NAMALWA (cell line): Measurements from ENCODE around the gene NHEJ1.

ENCODE experiments used
- DNase-seq: peaks from one replicate; pipeline ENCODE4 v3.0.0-alpha.2; 2015; ENCODE audit warnings: low spot score

The NHEJ1 gene

DNA sequence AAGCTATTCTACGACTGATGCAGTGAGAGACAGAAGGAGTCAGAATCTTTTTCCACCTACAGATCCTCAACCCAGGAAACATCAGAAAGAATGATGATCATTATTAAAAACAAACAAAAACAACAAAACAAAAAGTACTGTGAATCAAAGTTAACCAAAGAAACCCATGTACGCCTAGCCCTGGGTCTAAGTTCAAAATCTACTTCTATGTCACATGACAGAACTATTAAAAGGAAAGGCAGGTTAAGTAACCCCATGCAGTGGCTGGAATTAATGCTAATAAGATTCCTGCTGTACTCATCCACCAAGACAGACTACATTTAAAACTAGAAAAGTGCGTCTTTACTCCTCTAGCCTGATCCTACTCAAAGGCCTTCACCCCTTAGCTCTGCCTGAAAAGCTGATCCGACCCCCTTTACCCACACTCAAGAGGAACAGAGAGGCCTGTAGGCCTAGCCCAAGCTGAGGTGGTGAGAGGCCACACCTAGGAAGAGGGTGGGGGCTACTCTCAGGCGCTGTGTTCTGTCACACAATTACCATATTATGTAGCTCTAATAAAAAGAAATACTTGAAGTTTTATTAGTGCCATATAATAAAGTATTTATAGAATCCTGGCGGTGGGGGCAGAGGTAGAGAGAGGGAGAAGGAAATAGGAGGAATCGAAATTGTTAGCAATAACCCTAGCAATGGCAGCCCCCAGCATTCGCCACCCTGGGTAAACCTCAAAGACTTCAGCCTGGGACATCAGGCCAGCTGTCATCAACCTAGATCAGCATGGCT is 37.1 kb downstream of the NHEJ1 start:
- no peak for DNase-seq

- DNase-seq: no peak
These were observed 38.2 kb downstream of the NHEJ1 start for GRCh38 chr2:219122202-219122980.

GRCh38 chr2:219120082-219120481 is 40.5 kb downstream of the NHEJ1 start:
- DNase-seq: no peak

DNA sequence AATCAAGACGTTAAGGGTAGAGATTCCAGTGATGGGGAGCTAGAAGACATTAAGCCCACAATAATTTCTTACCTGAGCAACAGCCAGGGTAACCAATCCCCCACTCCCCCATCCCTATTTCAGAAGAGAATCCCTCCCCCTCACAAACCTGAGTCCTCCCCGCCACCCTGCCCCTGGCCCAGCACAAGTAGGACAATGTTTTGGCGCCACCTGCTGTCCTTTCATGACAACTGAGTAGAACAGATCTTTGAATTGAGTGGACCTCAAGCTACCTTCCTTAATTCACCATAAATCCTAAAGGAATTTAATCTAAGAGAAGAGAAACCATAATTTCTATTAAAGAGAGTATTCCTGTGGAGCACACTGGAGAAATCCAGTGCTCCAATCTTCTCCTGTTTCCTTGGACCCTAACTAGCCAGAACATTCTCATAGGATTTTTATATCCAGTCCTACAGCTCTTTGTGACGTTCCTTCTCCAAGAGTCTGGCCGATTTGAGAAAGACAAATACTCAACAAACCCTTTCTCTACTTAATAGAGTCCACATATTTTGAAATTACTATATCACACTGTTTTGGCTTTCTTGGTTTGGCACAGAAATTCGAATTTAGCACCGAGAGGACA is 41.1 kb downstream of the NHEJ1 start:
- peak; percentile 72 for DNase-seq

DNA sequence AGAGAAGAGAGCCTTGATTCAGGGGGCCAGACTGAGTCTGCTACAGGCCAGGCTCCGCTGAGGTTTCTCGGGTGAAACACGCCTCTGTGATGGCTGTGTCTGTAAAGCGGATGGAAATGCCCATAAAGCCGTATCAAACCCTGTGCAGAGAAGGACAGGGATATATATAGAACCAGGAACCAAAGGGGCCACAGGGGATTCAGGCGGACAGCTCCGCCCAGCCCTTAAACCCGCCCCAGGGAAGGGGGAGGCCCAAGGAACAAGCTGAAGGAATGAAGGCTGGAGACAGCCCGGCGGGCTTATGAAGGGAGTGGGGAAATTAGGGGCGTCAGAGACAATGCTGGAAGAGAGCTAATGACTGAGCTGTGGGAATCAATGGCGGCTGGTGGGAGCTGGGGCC is 42.1 kb downstream of the NHEJ1 start:
- no peak for DNase-seq

DNA sequence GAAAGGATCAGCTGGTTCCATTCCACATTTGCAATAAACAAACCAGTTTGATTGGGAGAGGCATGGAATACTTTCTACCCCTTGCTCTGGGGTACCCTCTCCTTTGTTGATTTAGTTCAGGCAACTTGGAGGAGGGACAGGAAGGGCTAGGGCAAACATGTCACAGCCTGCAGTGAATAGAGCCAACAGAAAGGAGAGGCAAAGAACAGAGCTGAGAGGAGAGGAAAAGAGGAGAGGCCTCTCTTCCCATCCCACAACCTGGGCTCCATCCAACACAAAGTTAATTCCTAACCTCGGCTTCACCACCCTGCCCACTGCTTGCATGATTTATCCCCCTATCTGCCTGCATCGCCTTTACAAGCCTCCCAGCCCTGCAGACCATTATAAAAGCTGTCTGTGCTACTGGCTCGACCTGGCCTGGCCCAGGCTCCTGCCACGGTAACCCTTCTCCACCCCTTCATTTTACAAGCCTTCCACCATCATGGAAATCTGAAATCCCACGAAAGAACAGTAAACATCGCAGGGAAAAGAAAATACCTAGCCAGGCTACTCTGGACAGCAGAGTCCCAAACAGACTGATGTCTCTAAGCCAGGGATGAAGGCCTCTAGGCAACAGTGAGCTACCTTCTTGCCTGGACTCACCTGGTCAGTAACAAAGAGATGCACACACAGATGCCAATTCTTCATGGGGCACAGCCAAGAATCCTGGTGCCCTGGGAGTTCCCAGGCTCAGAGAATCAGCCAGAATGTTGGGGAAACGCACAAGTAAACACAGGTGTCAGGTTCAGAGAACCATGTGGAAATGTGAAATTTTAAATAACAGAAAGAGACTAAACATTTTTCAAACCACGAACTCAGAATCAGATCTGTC is 43.6 kb downstream of the NHEJ1 start:
- DNase-seq: no peak

DNA sequence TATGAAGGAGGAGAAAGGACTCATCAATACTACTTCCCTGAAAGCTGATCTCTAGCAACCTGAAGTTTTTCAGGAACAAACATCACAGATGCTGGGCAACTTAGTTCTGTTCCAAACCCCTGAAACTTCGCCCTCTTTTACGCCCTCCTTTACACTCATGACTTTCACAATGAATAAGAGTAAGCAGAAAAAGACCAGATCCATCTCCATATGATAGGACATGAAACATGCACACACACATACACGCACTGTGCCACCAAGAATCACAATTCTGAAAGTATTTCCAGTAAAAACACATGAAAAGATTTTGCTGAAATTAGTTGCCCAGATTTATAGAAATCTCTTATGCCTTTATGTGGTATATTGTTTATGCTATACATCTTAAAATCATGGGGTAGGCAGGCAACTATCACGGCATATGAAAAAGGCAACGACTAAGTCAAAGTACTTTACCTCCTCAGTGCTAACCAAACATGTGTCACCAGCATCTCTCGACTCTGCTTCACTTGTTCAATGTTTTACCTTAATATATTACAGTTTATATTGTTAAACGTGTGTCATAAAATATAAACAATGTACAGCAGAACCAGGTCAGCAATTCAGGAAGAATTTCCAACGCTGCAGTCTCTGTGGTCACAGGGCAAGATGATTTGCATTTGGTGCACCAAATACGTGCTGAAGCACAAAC is 47.8 kb downstream of the NHEJ1 start:
- DNase-seq: no peak

- DNase-seq: no peak
These were observed 48.6 kb downstream of the NHEJ1 start for GRCh38 chr2:219112062-219112406.

DNA sequence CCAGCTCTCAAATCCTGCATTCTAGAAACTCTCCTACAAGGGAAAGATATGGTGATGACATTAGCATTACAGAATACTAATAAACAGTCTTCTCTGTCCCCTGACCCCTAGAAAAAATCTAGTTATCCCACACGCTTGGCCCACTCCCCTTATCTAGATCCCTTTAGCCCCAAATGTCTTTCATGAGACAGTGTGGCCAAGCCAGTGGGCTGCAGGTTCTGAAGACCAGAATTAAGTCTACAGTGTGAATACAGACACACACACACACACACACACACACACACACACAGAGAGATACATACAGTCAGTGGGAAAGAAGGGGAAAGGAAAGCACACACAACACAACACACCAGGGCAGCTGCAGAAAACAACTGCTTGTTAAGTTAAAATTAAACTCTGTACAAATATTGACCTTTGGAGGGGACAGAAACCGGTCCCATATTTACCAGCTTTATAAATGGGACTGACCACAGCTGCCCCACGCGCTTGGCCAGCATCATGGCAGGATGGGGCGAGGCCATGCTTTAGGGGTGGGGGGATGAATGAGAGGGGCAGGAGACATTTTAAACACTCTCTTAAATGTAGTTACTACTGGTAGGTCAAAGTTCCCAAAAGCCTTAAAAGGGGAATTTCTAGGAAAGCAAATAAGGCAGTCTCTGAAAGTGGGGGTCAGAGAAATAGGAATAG is 49.1 kb downstream of the NHEJ1 start:
- DNase-seq: no peak

DNA sequence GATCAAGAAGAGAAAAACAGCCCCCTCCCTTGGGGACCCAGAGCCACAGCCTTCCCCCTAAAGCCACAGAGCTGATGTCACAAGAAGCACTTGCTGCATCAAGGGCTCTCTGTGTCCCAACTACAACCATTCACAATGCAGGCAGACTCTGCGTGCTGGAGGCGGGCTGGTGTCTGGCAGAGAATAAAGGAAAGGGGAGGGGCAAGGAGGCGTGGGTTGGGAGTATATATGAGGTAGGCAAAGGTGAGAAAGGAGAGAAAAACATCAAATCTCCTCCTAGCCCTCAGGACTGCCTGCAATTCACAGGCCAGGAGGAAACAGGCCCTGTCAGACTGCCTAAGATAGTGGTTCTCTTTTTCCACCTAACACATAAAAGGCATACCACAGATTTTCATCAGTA is 51.1 kb downstream of the NHEJ1 start:
- no peak for DNase-seq

DNA sequence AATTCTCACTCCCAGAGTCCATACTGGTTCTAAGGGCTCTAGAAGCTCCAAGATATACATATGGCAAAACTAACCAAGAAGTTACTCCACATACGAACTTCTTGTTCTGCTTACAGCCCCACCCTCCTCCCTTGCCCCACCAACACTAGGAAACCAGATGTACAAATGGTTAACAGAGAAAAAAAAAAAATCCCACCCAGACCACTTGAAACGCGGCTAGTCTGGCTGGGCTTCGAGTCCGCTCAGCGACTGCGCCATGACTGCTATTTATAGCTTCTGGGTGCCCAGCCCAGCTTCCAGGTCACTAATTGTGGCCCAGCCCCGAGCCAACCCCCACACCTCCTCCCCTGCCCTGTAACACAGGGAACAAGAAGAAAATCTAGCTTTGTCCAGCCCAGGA is 52.9 kb downstream of the NHEJ1 start:
- no peak for DNase-seq

GRCh38 chr2:219106251-219106650 is 54.4 kb downstream of the NHEJ1 start:
- DNase-seq: no peak

- peak; percentile 70 for DNase-seq
These were observed 56.2 kb downstream of the NHEJ1 start for GRCh38 chr2:219104107-219105035.

DNA sequence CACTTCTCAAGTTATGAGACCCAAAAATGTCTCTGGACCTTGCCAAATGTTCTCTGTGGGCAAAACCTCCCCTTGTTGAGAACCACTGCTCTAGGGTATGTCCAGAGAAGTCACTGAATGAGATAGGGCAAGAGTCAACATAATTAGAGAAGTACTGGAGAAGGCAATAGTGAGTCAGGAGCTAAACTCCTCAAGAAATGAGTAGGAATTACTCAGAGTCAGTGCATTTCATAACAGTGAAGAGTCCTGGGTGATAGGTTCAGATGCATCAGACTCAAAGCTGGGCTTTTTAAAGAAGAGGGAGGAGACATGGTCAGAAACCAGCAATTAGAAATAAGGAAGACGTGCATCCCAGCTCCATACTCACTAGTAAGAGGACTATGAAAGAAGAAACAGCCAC is 61.3 kb downstream of the NHEJ1 start:
- no peak for DNase-seq

DNA sequence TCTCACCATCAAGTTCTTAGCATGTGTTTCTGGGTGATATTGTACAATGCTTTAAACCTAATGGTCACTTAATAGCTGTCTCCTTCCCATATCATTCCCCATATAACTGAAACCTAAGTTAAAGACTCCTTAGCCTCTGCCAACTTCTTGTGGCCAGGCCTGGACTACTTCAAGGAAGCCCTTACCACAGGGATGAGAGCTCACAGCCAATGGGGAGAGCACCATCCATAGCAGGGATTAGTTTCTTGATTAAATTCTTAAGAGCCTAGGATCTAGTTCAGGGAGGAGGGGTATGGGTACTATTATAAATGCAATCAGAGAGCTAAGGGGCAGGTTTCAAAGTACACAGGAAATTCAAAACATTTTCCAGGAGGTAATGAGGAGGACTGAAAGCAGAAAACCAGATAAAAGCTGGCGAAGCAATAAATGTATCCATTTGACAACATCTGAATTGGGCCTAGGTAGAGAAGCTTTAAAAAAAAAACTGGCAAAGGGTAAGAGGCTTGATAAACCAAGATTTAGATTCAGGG is 65.1 kb downstream of the NHEJ1 start:
- DNase-seq: no peak

GRCh38 chr2:219094171-219094570 is 66.4 kb downstream of the NHEJ1 start:
- DNase-seq: no peak

GRCh38 chr2:219090436-219091299 is 69.9 kb downstream of the NHEJ1 start:
- no peak for DNase-seq

- no peak for DNase-seq
These were observed 71.3 kb downstream of the NHEJ1 start for GRCh38 chr2:219089330-219089729.

DNA sequence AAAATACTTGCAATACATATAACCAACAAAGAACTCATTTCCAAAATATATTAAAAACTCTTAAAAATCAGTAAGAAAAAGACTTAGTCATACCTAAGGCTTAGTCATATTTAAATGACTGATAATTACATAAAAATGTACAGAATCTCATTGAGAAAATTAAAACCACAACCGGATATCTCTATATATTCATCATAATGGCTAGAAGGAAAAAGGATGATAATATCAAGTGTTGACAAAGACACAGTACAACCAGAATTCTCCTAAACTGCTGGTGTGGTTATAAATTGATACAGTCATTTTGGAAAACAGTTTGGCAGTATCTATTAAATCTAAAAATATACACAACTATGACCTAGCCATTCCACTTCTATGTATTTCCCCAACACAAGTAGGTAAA is 72.8 kb downstream of the NHEJ1 start:
- DNase-seq: no peak
